Hepatocyte (in vitro differentiated cells): ENCODE measurements around the gene CYP4Z1. TPM values are rescaled to one million over a fixed set of nuclear protein-coding genes. Genes with fewer than 3 reads are reported as not detected.
"Not testable (repeated sequence)": the region's sequence is repeated elsewhere in the genome, so short reads cannot be mapped to it uniquely, and the experiment has no call there.

Experiments
- DNase-seq: peaks from one replicate; pipeline ENCODE4 v3.0.0-alpha.2; 2016; ENCODE audit warnings: low spot score
- H2AFZ ChIP-seq: fragments of 200-600 bp; sonication (generic); 2 replicates; pipeline ENCODE4 v1.6.0; 2016; ENCODE audit warnings: antibody characterized with exemption, mild to moderate bottlenecking
- H3K27ac ChIP-seq: fragments of 200-600 bp; sonication (generic); 2 replicates; pipeline ENCODE4 v1.5.1; 2016; ENCODE audit warnings: mild to moderate bottlenecking
- H3K27me3 ChIP-seq: fragments of 200-600 bp; sonication (generic); 2 replicates; pipeline ENCODE4 v1.6.1; 2016
- H3K36me3 ChIP-seq: fragments of 200-600 bp; sonication (generic); replicated peaks from 2 replicates; pipeline ENCODE4 v1.5.1; 2016; ENCODE audit warnings: low read depth; ENCODE audit not compliant: insufficient read depth
- H3K4me1 ChIP-seq: fragments of 200-600 bp; sonication (generic); 2 replicates; pipeline ENCODE4 v1.5.1; 2016; ENCODE audit warnings: mild to moderate bottlenecking, moderate library complexity; ENCODE audit not compliant: insufficient read depth
- H3K4me2 ChIP-seq: fragments of 200-600 bp; sonication (generic); 2 replicates; pipeline ENCODE4 v1.6.0; 2016
- H3K4me3 ChIP-seq: fragments of 200-600 bp; sonication (generic); 2 replicates; pipeline ENCODE4 v1.5.1; 2016; ENCODE audit warnings: mild to moderate bottlenecking
- H3K79me2 ChIP-seq: fragments of 200-600 bp; sonication (generic); 2 replicates; pipeline ENCODE4 v1.6.0; 2017; ENCODE audit warnings: mild to moderate bottlenecking
- H3K9me2 ChIP-seq: fragments of 200-600 bp; sonication (generic); replicated peaks from 2 replicates; pipeline ENCODE4 v1.6.0; 2017; ENCODE audit warnings: mild to moderate bottlenecking; ENCODE audit not compliant: insufficient read depth
- H3K9me3 ChIP-seq: fragments of 200-600 bp; sonication (generic); 2 replicates; pipeline ENCODE4 v1.5.1; 2016; ENCODE audit warnings: low read depth, mild to moderate bottlenecking
- H4K20me1 ChIP-seq: fragments of 200-600 bp; sonication (generic); 2 replicates; pipeline ENCODE4 v1.6.0; 2016; ENCODE audit warnings: mild to moderate bottlenecking; ENCODE audit not compliant: insufficient read depth, poor library complexity, severe bottlenecking
- EZH2 ChIP-seq: fragments of 200-600 bp; sonication (generic); IDR thresholded peaks from 2 replicates; pipeline ENCODE4 v1.6.1; 2016; ENCODE audit warnings: antibody characterized with exemption, mild to moderate bottlenecking, borderline replicate concordance
- EZH2phosphoT487 ChIP-seq: fragments of 200-600 bp; sonication (generic); IDR thresholded peaks from one replicate; pipeline ENCODE4 v1.6.1; 2018; ENCODE audit warnings: antibody characterized with exemption, mild to moderate bottlenecking, low read depth, moderate library complexity; ENCODE audit not compliant: unreplicated experiment, severe bottlenecking
- WGBS: methylation state at CpG from one replicate; pipeline ENCODE4 v1.1.6; 2016; ENCODE audit warnings: low lambda C conversion rate; ENCODE audit errors: missing lambda C conversion rate; 5-methylcytosine and 5-hydroxymethylcytosine counted together
- polyA plus RNA-seq: library from polyadenylated mRNA; unstranded; fragments of >200 nt; fragmentation: Nextera tagmentation; extraction: Ambion mirVana; gene quantifications from 2 replicates; pipeline ENCODE4 v1.2.1, GENCODE V29; 2016
- total RNA-seq: library from RNA; depleted of rRNA; stranded (reverse); fragments of >200 nt; gene quantifications from 2 replicates; pipeline ENCODE4 v1.2.3, GENCODE V29; 2014
- TF ChIP-seq, protein P1 (sequence below): fragments of 200-600 bp; sonication (generic); IDR thresholded peaks from 2 replicates; pipeline ENCODE4 v1.5.1; 2016; ENCODE audit warnings: antibody characterized with exemption, mild to moderate bottlenecking; ENCODE audit not compliant: poor library complexity

The CYP4Z1 gene
- total and polyA plus RNA-seq, 2 experiments from 2014 or later = not detected

DNA sequence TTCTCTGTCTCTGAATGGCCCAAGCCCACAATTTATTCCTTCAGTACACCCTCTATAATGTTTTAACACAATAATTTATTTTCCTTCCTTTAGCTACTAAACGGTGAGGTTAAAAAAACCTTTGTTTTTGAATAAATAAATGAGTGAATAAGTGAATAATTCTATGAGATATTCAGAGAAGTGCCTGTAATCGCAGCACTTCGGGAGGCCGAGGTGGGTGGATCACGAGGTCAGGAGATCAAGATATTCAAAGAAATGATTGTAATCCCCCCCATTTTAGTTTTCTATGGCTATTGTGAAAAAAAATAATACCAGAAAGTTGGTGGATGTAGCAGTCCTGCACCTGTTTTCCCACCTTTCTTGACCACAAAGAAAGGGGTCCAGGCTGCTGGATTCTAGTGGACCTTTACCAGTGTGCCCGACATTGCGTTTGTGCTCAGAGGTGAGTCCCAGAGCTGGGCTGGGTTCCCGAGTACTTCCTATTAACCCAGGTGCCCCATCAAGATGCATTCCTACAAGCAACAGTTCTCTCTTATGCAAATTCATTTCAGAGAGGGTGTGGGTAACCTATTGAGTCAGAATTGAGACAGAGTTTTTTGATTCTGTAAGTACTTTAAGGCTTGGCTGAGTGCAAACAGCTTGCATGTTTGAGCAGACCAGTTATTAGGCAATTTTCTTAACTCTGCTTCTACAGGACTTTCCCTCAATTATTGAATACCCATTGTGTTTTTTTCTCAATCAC lies 62.6 kb downstream of the CYP4Z1 start:
- H3K27ac ChIP-seq, H4K20me1 ChIP-seq, H3K4me1 ChIP-seq, H3K36me3 ChIP-seq, H3K9me2 ChIP-seq, H3K4me2 ChIP-seq, H2AFZ ChIP-seq, H3K79me2 ChIP-seq, H3K27me3 ChIP-seq, DNase-seq, H3K9me3 ChIP-seq, H3K4me3 ChIP-seq: not testable (repeated sequence)
- 81% methylated on average over 8 of the region's 8 CpGs for WGBS

DNA sequence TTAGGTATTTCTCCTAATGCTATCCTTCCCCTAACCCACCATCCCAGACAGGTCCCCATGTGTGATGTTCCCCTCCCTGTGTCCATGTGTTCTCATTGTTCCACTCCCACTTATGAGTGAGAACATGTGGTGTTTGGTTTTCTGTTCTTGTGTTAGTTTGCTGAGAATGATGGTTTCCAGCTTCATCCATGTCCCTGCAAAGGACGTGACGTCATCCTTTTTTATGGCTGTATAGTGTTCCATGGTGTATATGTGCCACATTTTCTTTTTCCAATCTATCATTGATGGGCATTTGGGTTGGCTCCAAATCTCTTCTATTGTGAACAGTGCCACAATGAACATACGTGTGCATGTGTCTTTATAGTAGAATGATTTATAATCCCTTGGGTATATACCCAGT lies 65.6 kb downstream of the CYP4Z1 start:
- 96% methylated on average over 3 of the region's 3 CpGs for WGBS
- H4K20me1 ChIP-seq, H2AFZ ChIP-seq, H3K27me3 ChIP-seq, H3K79me2 ChIP-seq, H3K36me3 ChIP-seq, H3K9me3 ChIP-seq, H3K27ac ChIP-seq, H3K4me3 ChIP-seq, H3K9me2 ChIP-seq, DNase-seq, H3K4me2 ChIP-seq, H3K4me1 ChIP-seq: not testable (repeated sequence)

DNA sequence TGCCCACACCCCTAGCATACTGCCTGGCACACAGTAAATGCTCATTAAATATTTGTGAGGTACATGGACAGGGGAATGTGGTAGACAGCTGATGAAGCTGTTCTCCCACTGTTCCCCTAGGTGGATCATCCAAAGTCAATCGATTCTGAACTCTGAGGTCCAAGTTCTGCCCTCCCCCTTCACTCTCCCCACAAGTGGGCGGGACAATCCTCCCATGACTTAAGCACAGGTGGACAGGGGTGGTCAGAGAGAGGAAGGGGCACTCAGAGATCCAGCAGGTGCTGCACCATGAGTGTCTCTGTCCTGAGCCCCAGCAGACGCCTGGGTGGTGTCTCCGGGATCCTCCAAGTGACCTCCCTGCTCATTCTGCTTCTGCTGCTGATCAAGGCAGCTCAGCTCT lies 70.2 kb downstream of the CYP4Z1 start, which contains the start of gene CYP4A22:
TSS of gene CYP4A22 (plus strand) at position 244 of the 400 bp plus-strand sequence. CDS start at position 289, 45 bp downstream.
- H3K4me1 ChIP-seq = no peaks in the 10 kb centered on the region
- DNase-seq = no peak
- 89% methylated on average over 4 of the region's 4 CpGs for WGBS
- H3K9me2 ChIP-seq = no peaks in the 10 kb centered on the region
- no peak for TF ChIP-seq EZH2
- TF ChIP-seq, protein P1, sequence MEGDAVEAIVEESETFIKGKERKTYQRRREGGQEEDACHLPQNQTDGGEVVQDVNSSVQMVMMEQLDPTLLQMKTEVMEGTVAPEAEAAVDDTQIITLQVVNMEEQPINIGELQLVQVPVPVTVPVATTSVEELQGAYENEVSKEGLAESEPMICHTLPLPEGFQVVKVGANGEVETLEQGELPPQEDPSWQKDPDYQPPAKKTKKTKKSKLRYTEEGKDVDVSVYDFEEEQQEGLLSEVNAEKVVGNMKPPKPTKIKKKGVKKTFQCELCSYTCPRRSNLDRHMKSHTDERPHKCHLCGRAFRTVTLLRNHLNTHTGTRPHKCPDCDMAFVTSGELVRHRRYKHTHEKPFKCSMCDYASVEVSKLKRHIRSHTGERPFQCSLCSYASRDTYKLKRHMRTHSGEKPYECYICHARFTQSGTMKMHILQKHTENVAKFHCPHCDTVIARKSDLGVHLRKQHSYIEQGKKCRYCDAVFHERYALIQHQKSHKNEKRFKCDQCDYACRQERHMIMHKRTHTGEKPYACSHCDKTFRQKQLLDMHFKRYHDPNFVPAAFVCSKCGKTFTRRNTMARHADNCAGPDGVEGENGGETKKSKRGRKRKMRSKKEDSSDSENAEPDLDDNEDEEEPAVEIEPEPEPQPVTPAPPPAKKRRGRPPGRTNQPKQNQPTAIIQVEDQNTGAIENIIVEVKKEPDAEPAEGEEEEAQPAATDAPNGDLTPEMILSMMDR = no peak
- TF ChIP-seq EZH2phosphoT487 = no peak
- no peaks in the 10 kb centered on the region for H3K79me2 ChIP-seq
- H3K4me2 ChIP-seq = no peak within 1 kb of the TSS
- no peak within 1 kb of the TSS for H2AFZ ChIP-seq
- H4K20me1 ChIP-seq = no peaks in the 10 kb centered on the region
- H3K27me3 ChIP-seq = no peaks in the 10 kb centered on the region
- no peaks in the 10 kb centered on the region for H3K9me3 ChIP-seq
- H3K27ac ChIP-seq = no peak within 1 kb of the TSS
- H3K4me3 ChIP-seq = no peak within 1 kb of the TSS
- H3K36me3 ChIP-seq = no peaks in the 10 kb centered on the region

DNA sequence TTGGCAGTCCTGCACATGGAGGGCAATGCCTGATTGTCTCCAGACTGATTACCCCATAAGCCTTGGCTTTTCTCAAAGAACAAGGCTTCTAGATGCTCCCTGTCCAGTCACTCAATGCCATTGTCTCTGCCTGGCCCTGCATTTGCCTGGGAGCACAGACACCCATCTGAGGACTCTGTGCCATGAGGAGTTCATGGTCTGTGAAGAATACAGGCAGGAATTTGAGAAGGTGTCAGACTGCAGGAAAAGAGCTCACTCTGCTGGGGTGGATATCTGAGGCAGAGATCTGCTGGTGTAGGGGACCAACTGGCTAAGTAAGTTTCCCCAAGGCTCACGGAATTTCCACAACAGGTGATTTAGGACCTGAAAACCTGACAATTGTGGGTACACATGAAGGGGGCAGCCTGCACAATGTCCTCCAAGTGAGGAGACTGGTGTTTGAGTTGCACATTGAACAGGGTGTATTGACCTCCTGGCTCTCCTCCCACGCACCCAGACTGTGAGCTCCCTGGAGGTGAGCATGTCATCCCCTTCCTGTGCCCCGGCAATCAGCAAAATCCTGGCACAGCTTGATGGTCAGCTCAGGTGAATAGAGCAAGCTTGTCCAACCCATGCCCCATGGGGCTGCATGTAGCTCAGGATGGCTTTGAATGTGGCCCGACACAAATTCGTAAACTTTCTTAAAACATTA lies 71.0 kb downstream of the CYP4Z1 start:
- no peak overlapping the region for H3K27ac ChIP-seq
- H2AFZ ChIP-seq = no peak overlapping the region
- DNase-seq = no peak
- H3K36me3 ChIP-seq = no peaks in the 10 kb centered on the region
- no peaks in the 10 kb centered on the region for H3K9me2 ChIP-seq
- TF ChIP-seq EZH2phosphoT487 (no peak), EZH2 (no peak)
- TF ChIP-seq, protein P1 = no peak
- no peaks in the 10 kb centered on the region for H3K79me2 ChIP-seq
- H3K4me1 ChIP-seq = no peaks in the 10 kb centered on the region
- no peak overlapping the region for H3K4me3 ChIP-seq
- no peaks in the 10 kb centered on the region for H4K20me1 ChIP-seq
- no peaks in the 10 kb centered on the region for H3K27me3 ChIP-seq
- 80% methylated on average over 5 of the region's 5 CpGs for WGBS
- H3K9me3 ChIP-seq = no peaks in the 10 kb centered on the region
- no peak overlapping the region for H3K4me2 ChIP-seq

DNA sequence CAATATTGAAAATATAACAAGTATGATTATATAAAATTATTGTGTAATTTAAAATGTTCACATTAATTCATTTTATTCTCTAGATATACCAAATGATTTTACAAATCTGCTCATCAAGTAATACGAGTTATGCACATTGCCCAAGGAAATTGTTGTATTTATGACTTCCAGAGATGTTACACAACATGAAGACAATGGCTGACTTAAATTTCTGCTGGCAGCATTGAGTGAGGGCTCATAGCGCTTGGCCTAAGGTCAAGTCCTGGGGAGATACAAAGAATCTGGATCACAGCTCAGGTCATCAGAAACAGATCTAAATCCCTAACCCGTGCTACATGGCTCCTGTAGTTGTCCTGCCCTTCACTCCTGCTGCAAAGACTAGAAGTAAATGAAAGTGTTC lies 73.3 kb downstream of the CYP4Z1 start:
- not testable (repeated sequence) for H3K9me2 ChIP-seq, H3K9me3 ChIP-seq, H2AFZ ChIP-seq, H3K4me2 ChIP-seq, H3K27me3 ChIP-seq, DNase-seq, H3K27ac ChIP-seq, H3K4me3 ChIP-seq, H3K4me1 ChIP-seq, H4K20me1 ChIP-seq, H3K36me3 ChIP-seq, H3K79me2 ChIP-seq
- WGBS = 74% methylated on average over 3 of the region's 3 CpGs
